T-helper 2 cell treated with Interferon-gamma antibody and Interleukin-4, amounts not matched to agents 100 ng/mL and 5 ng/mL, for 36 hours (primary cell): Measurements from ENCODE around the gene CABP1. TPM values are rescaled to one million over a fixed set of nuclear protein-coding genes. Genes with fewer than 3 reads are reported as not detected.
"Not testable (repeated sequence)": the region's sequence is repeated elsewhere in the genome, so short reads cannot be mapped to it uniquely, and the experiment has no call there.

Experiments
- intact Hi-C: fragments of 100-400 bp; cut with micrococcal nuclease; formaldehyde crosslinking; loops from one replicate; pipeline ENCODE4 v1.15.1; 2023
- total RNA-seq: library from RNA; stranded (reverse); gene quantifications from 2 replicates; pipeline ENCODE4 v1.2.3, GENCODE V29; 2022

Gene CABP1
- not detected in 2 replicates for total RNA-seq

- intact Hi-C loops = loop anchor here (10.0 kb wide), 1 partner anchor 455 kb away; no protein-coding TSS in a partner anchor
Measured at GRCh38 chr12:120639771-120640721, at the start of gene CABP1. CABP1 (plus strand) TSS chr12:120640626; CDS start chr12:120640686, 60 bp downstream.

- intact Hi-C loops = no loop called here
Measured at GRCh38 chr12:120590741-120591407, 49.6 kb upstream of the CABP1 start.

GRCh38 chr12:120592121-120593049, 48.0 kb upstream of the CABP1 start:
- intact Hi-C loops = no loop called here

- intact Hi-C loops = no loop called here
Measured at GRCh38 chr12:120596901-120597300, 43.5 kb upstream of the CABP1 start.

- intact Hi-C loops = no loop called here
Measured at GRCh38 chr12:120597861-120598260, 42.6 kb upstream of the CABP1 start.

GRCh38 chr12:120598674-120599463, 41.6 kb upstream of the CABP1 start:
- intact Hi-C loops = no loop called here

- intact Hi-C loops = no loop called here
Measured at GRCh38 chr12:120599672-120600552, 40.5 kb upstream of the CABP1 start.

- intact Hi-C loops = not testable (repeated sequence)
Measured at GRCh38 chr12:120602416-120602815, 38.0 kb upstream of the CABP1 start.

- intact Hi-C loops = no loop called here
Measured at GRCh38 chr12:120610560-120610959, 29.9 kb upstream of the CABP1 start.

GRCh38 chr12:120611534-120611933, 28.9 kb upstream of the CABP1 start:
- intact Hi-C loops = not testable (repeated sequence)

- intact Hi-C loops = no loop called here
Measured at GRCh38 chr12:120614848-120615247, 25.6 kb upstream of the CABP1 start.

GRCh38 chr12:120617193-120617592, 23.2 kb upstream of the CABP1 start:
- intact Hi-C loops = not testable (repeated sequence)

GRCh38 chr12:120617767-120618166, 22.7 kb upstream of the CABP1 start:
- intact Hi-C loops = not testable (repeated sequence)

GRCh38 chr12:120618954-120619615, 21.3 kb upstream of the CABP1 start:
- intact Hi-C loops = no loop called here

GRCh38 chr12:120620624-120621023, 19.8 kb upstream of the CABP1 start:
- intact Hi-C loops = no loop called here

- intact Hi-C loops = no loop called here
Measured at GRCh38 chr12:120625557-120626419, 14.6 kb upstream of the CABP1 start.

- intact Hi-C loops = no loop called here
Measured at GRCh38 chr12:120628919-120629318, 11.5 kb upstream of the CABP1 start.
